T follicular helper cell (primary cell): ENCODE data around the gene LHFPL3.

Experiments used
- DNase-seq: peaks from one replicate; pipeline ENCODE4 v3.0.0-alpha.2; 2020; ENCODE audit warnings: low read depth

LHFPL3 gene

GRCh38 chr7:104846731-104847130 is 518.3 kb downstream of the LHFPL3 start:
- no peak for DNase-seq

- peak; percentile 34 for DNase-seq
These were observed 520.0 kb downstream of the LHFPL3 start for GRCh38 chr7:104848138-104848990.

GRCh38 chr7:104850374-104850773 is 522.0 kb downstream of the LHFPL3 start:
- no peak for DNase-seq

GRCh38 chr7:104851268-104851667 is 522.9 kb downstream of the LHFPL3 start:
- DNase-seq, result no peak

GRCh38 chr7:104852386-104852785 is 524.0 kb downstream of the LHFPL3 start:
- no peak for DNase-seq

- DNase-seq, result no peak
These were observed 527.5 kb downstream of the LHFPL3 start for GRCh38 chr7:104855861-104856260.

GRCh38 chr7:104857458-104858425 is 529.3 kb downstream of the LHFPL3 start:
- DNase-seq, result no peak

GRCh38 chr7:104859754-104860426 is 531.5 kb downstream of the LHFPL3 start:
- no peak for DNase-seq

GRCh38 chr7:104861729-104862390 is 533.5 kb downstream of the LHFPL3 start:
- DNase-seq, result no peak

- no peak for DNase-seq
These were observed 534.3 kb downstream of the LHFPL3 start for GRCh38 chr7:104862719-104863118.

GRCh38 chr7:104873401-104873800 is 545.0 kb downstream of the LHFPL3 start:
- no peak for DNase-seq

GRCh38 chr7:104878577-104878976 is 550.2 kb downstream of the LHFPL3 start:
- DNase-seq, result no peak

GRCh38 chr7:104883248-104883717 is 554.9 kb downstream of the LHFPL3 start:
- DNase-seq, result no peak

- peak; percentile 61 for DNase-seq
These were observed 555.5 kb downstream of the LHFPL3 start for GRCh38 chr7:104883718-104884452.

- DNase-seq, result no peak
These were observed 558.2 kb downstream of the LHFPL3 start for GRCh38 chr7:104886651-104887050.

- no peak for DNase-seq
These were observed 561.8 kb downstream of the LHFPL3 start for GRCh38 chr7:104890216-104890615.

GRCh38 chr7:104891949-104892348 is 563.5 kb downstream of the LHFPL3 start:
- DNase-seq, result no peak

GRCh38 chr7:104894314-104894713 is 565.9 kb downstream of the LHFPL3 start:
- no peak for DNase-seq

GRCh38 chr7:104894726-104895521 is 566.5 kb downstream of the LHFPL3 start:
- no peak for DNase-seq
